Measurements from ENCODE around the gene STARD8. TPM values are rescaled to one million over a fixed set of nuclear protein-coding genes. Genes with fewer than 3 reads are reported as not detected.

Gene STARD8
- total and polyA plus RNA-seq, 4 donors, result 1.8 to 10.7 (median 8.3) TPM

GRCh38 chrX:68746988-68747387 lies 99.5 kb downstream of the STARD8 start:
- no peaks in the 10 kb centered on the region for H3K27me3 ChIP-seq (ENCODE audit: control insufficient read depth in 4 of 4, insufficient read depth in 4 of 4, low read length in 3 of 4)
- no peak overlapping the region for H3K27ac ChIP-seq (ENCODE audit: low read depth in 1 of 2, low read length in 2 of 2)
- no peak overlapping the region for H3K9ac ChIP-seq (ENCODE audit: low read depth in 1 of 2, low read length in 2 of 2)
- no peaks in the 10 kb centered on the region for H3K36me3 ChIP-seq (ENCODE audit: control insufficient read depth in 4 of 4, insufficient read depth in 3 of 4, low read depth in 1 of 4, low read length in 3 of 4)
- no peaks in the 10 kb centered on the region for H3K9me3 ChIP-seq (ENCODE audit: control insufficient read depth in 4 of 4, low read length in 3 of 4)
- TF ChIP-seq RAD21 (IDR thresholded peaks at IDR 0.05), result no peak
- TF ChIP-seq JUND (IDR thresholded peaks at IDR 0.05), result no peak
- no peak for TF ChIP-seq SP1 (IDR thresholded peaks at IDR 0.05)
- no peak for TF ChIP-seq HNF4G (IDR thresholded peaks at IDR 0.05)
- no peak for TF ChIP-seq FOXA1 (IDR thresholded peaks at IDR 0.05)
- TF ChIP-seq YY1 (IDR thresholded peaks at IDR 0.05), result no peak
- TF ChIP-seq ZBTB33 (IDR thresholded peaks at IDR 0.05), result no peak
- no peak for TF ChIP-seq RXRA (IDR thresholded peaks at IDR 0.05)
- TF ChIP-seq FOXA2 (IDR thresholded peaks at IDR 0.05), result no peak
- TF ChIP-seq CTCF (IDR thresholded peaks at IDR 0.05; ENCODE audit: low read depth, low read length, missing input control), result no peak
- TF ChIP-seq TAF1 (conservative IDR thresholded peaks at IDR 0.05), result no peak
- no peak for TF ChIP-seq HNF4A (conservative IDR thresholded peaks at IDR 0.05)
- TF ChIP-seq GABPA (IDR thresholded peaks at IDR 0.05 in 1 of 2, conservative IDR thresholded peaks at IDR 0.05 in 1 of 2), result no peak
- no peak for TF ChIP-seq NR2F2 (IDR thresholded peaks at IDR 0.05)
- no peak for TF ChIP-seq MAX (IDR thresholded peaks at IDR 0.05)
- TF ChIP-seq EGR1 (IDR thresholded peaks at IDR 0.05; ENCODE audit: low read depth in 2 of 2), result no peak
- TF ChIP-seq REST (IDR thresholded peaks at IDR 0.05), result no peak
- TF ChIP-seq ATF3 (IDR thresholded peaks at IDR 0.05), result no peak
- DNase-seq (ENCODE audit: low spot score), result no peak
- WGBS, result 71% methylated on average over 5 of the region's 5 CpGs
- no peak overlapping the region for H3K4me3 ChIP-seq (ENCODE audit: low read depth in 1 of 3, low read length in 3 of 3)
- no peaks in the 10 kb centered on the region for H3K4me1 ChIP-seq (ENCODE audit: control insufficient read depth in 4 of 4, insufficient read depth in 4 of 4, low read length in 3 of 4)

Data from liver (tissue), 9 donors.